GM21360 (cell line): Measurements from ENCODE around the gene PAK4.

Source experiments
- ATAC-seq: cut with Tn5 transposase; IDR thresholded peaks from one replicate; pipeline ENCODE4 v1.9.1; 2021; ENCODE audit warnings: mild to moderate bottlenecking, moderate library complexity; ENCODE audit not compliant: unreplicated experiment

Gene PAK4

DNA sequence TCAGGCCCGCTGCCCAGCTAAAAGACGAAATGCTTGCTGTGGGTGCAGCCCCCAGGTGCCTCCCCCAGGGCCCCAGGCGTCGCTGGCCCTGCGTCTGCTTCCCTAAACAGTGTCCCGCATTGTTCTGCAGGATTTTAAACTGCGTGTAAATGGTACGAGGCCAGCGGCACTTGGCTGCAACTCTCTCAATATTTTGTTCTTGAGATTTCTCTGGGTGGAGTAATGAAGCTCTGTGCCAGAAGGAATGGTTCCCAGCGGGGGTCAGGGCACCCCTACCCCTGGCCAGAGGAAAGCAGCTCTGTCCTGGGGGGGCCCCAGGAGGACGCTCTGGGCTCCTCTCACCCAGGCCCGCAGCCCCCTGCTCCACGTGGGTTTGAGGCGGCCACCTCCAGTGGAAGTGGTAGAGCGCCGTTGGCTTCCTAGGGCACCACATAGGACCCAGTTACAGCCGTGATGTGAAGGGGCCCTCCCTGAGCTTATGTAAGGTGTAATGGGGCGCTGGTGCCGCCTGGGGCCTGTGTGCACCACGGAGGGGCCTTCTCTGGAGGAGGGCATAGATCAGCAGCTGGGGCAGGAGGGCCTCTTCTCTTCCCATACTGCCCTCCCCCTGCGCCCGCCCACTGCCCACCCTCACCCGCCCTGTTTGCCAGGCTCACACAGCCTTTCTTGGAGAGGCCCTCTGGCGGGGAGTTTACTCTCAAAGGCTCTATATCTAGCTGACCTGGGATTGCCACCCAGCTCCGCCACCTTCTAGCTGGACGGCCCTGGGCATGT is 19.8 kb downstream of the PAK4 start:
- ATAC-seq: no peak

DNA sequence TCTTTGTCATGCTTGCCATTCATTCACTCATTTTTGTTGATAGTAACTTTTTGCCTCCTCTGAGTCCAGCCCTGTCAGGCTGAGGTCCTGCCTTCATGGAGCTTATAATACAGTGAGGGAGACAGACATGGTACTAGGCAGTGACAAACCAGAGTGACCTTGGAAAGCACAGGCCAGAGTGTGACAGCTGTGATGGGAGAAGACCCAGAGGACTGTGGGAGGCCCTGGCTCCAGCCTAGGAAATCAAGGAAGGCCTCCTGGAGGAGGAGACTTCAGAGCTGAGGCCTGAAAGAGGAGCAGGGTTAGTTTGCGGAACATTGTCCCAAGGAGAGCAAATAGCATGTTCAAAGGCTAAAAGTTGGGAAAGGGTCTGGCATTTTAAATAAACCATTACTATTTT is 20.5 kb downstream of the PAK4 start:
- ATAC-seq: no peak

DNA sequence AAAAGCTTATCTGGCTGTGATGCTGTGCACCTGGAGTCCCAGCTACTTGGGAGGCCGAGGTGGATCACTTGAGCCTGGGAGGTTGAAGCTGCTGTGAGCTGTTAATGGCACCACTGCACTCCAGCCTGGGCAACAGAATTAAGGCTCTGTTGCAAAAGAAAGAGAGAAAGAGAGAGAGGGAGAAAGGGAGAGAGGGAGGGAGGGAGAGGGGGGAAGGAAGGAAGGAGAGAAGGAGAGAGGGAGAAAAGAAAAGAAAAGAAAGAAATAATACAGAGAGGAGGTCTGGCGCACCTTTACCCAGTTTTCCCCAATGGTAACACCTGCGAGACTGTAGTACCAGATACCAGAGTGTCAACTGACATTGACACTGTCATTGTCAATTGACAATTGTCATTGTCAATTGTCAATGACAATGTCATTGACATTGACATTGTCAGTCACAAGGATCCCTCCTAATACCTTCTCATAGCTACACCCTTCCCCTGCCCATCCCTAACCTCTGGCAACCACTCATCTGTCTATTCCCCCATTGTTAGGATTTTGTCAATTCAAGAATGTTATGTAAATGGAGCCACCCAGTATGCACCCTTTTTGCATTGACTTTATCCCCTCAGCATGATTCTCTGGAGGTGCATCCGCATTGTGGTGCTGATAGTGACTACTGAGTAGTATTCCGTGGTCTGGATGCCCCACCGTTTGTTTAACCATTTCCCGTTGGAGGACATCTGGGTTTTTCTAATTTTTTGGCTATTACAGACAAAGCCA is 21.3 kb downstream of the PAK4 start:
- ATAC-seq: no peak

DNA sequence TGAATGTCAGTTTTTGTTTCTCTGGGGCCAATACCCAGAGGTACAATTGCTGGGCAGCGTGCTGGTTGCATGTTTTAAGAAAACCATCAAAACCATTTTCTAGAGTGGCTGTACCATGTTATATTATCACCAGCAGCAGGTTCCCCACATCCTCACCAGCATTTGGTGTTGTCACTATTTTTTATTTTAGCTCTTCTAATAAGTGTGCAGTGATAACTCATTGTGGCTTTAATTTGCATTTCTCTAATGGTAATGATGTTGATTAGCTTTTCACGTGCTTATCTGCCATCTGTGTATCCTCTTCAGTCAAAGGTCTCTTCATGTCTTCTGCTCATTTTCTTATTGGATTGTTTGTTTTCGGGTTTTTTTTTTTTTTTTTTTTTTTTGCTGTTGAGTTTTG is 21.9 kb downstream of the PAK4 start:
- ATAC-seq: no peak

DNA sequence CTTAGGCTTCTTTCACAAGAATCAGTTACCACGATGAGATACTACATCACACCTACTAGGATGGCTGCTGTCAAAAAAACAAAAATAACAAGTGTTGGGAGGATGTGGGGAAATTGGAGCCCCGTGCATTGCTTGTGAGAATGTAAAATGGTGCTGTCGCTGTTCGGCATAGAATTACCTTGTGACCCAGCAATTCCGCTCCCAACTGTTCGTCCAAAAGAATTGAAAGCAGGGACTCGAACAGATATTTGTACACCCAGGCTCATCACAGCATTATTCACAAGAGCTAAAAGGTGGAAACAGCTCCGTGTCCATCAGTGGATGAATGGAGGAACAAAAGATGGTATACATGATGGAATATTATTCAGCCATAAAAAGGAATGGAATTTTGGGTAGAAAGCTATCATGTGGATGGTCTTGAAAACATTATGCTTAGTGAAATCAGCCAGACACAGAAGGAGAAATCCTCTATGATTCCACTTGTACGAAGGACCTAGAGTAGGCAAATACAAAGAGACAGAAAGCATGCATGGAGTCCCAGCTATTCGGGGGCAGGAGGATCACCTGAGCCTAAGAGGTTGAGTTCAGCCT is 23.4 kb downstream of the PAK4 start:
- no peak for ATAC-seq

DNA sequence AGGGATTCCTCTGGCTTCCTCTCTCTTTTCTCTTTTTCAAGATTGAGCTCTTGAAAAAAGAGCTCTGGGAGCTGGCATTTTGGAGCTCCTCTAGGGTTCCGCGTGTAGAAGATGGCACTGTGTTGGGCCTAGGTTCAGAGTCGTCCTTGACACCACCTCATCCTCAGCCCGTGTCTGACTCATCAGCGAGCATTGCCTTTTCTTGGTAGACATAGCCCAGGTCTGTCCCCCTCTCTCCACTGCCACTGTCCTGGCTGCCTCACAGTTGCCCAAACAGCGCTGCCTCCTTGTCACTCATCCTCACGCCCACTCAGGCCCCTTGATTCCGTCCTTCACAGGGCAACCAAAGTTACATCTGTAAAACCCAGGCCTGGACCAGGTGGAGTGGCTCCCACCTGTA is 24.6 kb downstream of the PAK4 start:
- ATAC-seq: no peak

DNA sequence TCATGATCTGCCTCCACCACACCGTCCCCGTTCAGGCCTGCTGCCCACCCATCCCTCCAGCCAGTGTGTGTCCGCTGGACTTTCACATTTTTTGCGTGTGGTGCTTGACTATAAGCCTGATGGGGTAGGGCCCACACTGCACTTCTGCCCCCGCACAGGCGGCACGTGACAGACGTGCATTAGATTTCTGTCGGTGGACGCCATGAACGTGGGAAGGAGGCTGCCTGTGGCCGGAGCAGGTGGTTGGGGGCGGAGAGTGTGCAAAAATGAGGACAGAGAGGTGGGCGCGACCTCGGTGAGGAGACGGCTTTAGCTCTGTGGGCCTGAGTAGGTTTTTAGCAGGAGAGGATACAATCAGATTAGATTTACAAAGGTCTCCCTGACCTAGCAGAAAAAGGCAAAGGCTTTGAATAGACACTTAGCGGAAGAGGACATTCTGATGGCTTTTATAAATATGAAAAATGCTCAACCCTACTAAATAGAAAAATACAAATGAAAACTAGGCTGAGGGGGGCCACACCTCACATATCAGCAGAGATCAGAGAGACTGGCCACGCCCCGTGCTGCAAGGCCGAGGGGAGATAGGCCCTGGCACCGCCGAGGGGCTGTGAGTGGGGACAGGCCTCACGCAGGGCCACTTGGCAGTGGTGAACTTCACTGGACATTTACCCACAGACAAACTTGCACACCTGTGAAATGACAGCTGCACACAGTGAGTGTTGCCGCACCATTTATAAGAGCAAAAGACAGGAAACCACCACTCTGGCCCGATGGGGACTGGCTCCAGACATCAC is 25.4 kb downstream of the PAK4 start:
- no peak for ATAC-seq

DNA sequence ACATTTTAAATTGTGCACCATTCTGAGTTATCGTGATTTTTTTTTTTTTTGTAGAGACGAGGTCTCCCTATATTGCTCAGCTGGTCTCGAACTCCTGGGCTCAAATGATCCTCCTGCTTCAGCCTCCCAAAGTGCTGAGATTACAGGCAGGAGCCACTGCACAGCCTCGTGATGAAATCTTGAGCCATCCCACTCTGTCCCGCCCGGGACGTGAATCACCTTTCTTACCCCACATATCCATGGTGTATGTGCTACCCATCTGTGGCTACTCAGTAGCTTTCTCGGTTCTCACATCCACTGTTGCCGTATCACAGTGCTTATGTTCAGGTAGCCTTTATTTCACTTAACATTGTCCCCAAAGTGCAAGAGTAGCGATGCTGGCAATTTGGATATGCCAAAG is 26.5 kb downstream of the PAK4 start:
- ATAC-seq: no peak

DNA sequence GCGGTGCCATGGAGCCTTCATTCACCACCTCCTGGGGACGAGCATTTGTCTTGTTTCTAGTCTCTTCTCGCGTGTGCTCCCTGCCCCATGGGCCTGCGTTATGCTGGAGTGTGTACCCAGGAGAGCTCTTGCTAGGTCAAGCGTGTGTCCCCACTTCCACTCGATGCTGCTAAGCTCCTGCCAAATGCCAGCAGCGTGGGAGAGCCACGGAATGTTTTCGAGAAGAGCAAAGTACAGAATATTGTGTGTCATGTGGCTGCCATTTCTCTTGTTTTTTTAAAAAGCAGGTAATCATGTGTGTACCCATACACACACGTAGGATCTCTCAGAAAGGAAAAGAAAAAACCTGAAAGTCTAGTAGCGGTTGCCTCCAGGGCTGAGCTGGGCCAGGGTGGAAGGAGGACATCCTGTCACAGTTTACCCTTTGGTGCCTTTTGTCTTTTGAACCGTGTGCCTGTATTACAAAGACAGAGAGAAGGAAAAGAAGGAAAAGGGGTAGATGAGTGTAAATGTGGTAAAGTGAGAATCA is 28.6 kb downstream of the PAK4 start:
- no peak for ATAC-seq

DNA sequence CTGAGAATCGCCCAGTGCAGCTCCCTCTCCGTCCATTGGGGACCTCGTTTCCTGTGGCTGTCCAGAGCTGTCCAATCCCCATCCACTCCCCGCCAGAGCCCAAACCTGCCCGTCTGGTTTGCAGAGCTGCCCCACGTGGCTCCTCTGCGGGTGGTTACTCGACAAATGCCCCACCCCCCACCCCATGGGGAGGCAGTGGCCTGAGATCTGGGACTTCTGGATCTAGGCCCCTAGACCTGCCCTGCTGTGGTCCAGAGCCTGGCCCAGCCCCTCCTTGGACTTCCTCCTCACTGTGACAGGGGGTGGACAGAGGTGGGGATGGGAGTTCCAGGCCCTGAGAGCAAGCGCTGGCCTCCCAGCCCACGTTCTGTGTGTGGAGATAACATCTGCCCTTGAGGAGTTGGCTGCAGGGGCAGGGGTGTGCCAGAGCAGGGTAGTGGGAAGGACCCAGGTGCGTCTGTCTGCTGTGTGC is 29.1 kb downstream of the PAK4 start:
- ATAC-seq: no peak

DNA sequence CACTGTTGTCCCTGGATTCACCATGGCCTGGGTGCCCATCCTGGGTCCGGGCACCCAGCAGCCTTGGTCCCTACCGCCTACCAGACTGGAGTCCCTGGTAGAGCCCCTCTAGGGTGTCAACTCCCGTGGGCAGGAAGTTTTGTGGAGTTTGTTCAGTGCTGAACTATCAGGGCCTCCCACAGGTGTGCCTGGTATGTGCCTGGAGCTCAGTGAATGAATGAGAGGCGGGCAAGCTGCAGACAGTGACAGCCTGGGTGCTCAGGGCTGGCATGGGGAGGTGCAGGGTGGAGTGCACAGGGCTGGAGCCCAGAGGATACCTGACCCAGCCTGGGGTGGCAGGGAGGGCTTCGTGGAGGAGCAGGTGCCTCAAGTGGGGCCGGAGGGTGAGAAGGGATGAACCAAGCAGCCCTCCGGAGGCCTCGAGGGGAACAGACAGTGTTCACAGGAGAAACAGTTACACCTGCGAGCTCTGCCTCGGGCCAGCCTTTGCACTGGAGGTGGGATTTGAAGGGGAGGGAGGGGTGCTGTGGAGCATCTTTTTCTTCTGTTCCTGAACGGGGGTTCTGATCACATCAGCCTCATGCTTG is 29.6 kb downstream of the PAK4 start:
- no peak for ATAC-seq

DNA sequence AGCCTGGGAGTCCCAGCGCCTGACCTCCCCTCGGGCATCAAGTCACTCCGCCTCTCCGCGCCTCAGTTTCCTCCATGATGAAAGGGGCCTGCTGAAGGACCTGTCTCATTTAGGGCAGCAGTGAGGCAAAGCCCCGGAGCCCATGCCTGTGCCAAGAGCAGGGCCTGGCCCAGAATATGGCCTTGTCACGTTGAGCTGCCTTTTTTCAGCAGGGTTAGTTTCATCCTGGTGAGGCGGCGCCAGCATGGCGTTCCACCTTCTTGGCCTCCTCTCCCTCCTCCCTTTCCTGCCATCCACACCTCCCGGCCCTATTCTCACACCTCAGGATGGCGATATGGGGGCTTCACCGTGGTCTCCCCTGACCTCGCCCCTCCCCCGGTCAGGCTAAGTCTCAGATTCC is 30.2 kb downstream of the PAK4 start:
- ATAC-seq: no peak

DNA sequence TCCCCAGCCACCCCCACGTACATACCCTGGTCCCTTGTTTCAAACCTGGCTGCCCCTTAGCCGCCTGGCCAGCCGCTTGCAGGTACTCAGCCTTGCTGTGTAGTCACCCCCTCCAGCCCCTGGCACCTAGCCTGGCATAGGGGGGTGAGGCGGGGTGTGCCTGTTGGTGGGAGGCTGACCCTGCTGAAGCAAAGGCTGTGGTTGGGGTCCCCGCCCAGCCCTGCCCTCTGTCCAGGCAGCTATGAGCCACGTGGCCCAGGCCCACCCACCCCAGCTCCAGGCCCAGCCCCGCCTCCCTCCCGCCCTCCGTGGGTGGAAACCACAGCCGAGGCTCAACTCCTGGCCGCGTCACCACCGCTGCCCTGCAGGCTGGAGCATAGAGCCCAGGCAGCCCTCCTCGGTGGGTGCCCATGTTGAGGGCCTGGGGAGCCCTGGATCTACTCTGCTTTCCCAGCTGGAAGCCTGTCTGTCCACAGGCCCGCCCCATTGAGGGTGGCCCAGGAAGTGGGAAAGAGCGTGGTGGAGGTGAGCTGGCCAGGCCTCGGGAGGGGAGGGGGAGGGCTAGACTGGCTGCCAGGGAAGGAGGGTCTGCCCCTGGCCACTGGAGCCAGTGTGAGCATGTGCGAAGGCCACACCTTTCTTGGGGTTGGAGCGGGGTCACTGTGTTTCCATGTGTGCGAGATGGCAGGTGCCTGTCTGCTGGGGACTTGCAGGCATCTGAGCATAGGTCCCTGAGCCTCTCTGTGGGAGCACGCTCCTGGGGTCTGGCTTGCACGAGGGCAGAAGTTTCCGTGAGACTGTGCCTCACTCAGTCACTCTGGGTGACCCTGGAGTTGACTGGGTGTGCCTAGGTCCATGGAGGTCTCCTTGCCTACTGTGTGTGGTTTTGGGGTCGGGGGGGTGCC is 31.0 kb downstream of the PAK4 start:
- ATAC-seq: no peak

DNA sequence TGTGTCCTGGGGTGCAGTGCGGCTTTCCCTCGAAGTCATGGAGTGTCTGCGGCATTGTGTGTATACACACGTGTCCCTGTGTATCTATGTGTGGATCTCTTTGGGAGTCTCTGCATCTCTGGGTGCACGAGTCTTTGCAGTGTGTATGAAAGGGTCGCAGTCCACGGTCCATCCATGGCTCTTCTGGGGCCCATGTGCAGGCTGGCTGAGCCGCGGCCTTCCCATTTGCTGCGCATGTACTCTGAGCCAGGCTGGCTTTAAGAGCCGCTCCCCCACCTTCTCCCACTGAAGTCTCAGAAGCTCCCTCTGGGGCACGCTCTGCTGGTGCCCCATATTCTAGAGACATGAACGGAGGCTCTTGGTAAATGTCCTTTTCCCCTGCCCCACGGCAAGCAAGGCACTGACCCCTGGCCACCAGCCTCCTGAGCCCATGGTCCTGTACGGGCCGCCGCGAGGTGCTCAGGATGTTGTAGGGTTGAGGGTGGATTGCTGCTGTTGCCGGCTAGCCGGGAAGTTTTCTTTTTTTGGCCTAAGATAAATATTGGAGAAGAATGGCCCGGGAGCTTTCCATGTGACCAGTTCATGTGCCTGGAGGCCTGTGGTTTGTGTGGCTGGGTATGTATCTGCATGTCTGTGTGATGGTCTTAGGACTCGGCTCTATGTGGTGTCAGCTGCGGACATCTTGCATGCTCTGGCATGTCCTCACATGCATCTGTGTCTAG is 31.9 kb downstream of the PAK4 start:
- ATAC-seq: no peak

DNA sequence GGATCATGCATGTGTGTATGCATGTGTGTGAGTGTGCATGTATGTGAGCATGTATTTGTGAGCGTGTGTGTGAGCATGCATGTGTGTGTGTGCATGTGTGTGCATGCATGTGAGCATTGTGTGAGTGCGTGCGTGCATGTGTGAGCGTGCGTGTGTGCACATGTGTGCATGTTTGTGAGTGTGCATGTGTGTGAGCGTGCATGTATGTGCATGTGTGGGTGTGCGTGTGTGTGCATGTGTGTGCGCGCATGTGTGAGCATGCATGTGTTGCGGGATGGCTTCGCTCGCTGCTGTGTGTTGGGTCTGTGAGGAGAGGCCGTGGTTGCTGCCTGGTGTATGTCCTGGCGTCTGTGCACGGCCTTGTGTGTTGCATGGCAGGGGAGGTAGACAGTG is 32.4 kb downstream of the PAK4 start:
- ATAC-seq: no peak

DNA sequence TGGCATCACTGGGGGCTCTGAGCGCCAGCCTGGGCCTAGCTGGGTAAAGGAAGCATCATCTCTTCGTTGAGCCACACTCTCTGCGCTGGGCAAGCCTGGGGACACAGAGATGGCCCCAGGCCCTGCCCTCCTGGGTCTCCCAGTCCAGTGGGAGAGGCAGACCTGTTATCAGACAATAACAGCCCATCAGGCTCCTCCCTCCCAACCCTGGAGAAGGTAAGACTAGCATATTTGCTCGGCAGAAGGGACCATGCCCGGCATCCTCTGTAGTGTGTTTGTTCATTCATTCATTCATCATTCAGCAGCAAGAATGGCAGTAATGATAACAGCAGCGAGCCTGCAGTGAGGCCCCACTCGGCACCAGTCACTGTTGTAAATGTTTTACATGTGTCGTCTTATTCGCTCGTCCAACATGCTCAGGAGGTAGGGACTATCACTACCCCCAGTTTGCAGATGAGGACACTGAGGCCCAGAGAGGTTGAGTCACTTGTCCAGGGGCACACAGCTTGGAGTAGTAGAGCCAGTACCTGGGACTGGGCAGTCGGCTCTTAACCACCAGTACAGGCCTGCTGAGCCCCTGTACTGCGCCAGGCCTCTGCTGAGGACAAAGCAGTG is 33.2 kb downstream of the PAK4 start:
- no peak for ATAC-seq

DNA sequence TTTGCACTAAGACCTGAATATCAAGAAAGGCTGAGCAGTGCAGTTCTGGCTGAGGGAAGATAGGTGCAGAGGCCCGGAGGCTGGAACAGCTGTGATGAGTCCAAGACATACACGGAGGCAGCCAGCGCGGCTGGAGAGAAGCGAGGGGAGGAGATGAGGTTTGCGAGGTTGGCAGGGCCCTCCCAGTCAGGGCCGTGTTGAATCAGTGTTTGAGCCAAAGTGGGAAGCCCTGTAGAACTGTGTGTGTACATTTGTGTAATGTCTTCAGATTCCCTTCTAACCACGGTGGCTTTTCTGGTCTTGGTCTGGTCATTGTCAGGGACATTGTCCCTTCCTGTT is 34.9 kb downstream of the PAK4 start:
- ATAC-seq: no peak

DNA sequence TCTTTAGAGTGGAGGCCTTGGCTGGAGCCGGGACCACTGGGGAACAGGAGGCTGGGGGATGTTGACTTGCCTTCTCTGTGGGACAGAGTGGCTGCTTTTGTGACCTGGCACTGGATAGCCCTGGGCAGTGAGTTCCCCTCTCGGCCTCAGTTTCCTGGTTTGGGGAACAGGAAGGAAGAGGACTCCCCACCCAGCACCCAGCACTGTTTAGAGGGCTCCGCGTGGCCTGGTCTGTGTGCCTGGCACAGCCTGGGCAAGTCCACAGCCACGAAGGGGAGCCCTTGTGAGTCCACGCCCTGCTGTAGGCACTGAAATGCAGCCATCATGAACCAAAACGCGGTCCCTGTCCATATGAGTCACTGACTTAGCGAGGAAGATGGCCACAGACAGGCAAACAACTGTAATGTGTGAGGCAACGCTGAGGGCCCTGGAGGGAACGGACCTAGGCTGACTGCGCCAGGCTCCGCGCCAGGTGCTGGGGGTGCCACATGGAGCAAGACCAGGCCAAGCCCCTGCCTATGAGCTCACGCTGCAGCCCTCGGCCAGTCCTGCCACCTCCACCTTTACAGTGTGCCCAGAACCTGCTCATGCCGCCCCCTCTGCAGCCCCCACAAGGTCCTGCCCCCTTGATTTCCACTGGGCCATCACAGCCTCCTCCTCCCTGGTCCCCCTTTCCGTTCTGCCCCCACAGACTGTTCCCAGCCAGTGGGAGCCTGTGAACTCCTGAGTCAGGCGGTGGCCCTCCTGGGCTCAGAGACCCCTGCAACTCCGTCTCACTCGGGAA is 35.5 kb downstream of the PAK4 start:
- no peak for ATAC-seq
